GM19452 (cell line): ENCODE data around the gene PLAC1.

Experiments
- ATAC-seq: cut with Tn5 transposase; IDR thresholded peaks from one replicate; pipeline ENCODE4 v1.9.1; 2021; ENCODE audit not compliant: unreplicated experiment

PLAC1 gene

DNA sequence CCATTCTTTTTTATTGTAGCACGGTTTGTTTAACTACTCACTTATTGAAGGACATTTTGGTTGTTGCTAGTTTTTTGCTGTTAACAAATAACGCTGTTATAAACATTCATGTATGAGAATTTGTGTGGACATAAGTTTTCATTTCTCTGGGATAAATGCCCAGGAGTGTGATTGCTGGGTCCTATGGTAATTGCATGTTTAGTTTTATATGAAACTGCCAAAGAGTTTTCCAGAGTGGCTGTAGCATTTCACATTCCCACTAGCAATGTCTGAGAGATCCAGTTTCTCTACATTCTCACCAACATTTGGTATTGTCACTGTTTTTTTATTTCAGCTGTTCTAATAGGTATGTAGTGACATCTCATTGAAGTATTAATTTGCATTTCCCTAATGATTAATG lies 66.8 kb downstream of the PLAC1 start:
- no peak for ATAC-seq

DNA sequence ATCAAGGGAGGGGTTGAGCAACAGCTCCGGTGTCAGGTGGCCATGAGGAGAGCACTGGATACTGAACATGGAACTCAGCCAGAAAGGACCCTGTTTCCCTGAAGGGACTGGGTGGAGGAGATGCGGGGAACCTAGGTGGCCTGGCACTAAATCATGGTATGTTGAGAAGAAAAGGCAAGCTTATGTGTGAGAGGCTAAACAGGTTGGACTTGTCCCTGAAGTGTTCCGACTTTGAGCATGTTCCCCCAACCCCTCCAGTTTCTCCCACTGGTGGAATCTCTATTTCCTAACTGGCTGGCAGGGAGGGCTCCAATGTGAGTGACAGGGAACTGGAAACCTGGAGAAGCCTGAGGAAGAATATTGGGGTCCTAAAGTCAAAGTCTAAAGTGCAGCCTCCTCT lies 69.5 kb downstream of the PLAC1 start:
- ATAC-seq, result no peak

- no peak for ATAC-seq
Observed at GRCh38 chrX:134580907-134581306, 77.4 kb downstream of the PLAC1 start.

DNA sequence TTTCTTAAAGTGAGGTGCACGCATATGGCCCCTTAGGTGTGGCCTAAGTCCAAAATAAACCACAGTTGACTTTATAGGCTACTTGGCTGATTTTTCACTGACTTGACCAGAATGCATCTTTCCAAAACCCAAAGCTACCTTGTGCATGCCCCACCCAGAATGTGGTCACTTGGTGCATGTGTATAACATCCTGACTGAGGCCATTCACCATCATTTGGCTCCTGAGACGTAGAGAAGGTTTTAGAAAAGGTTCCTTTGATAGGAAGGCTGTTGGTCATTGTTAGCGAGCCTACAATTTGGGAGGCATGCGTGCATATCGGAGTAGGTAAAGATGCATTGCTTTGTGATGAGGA lies 84.6 kb downstream of the PLAC1 start:
- ATAC-seq, result no peak

- no peak for ATAC-seq
Observed at GRCh38 chrX:134572816-134573682, 85.2 kb downstream of the PLAC1 start.

GRCh38 chrX:134571796-134572195 lies 86.5 kb downstream of the PLAC1 start:
- ATAC-seq, result no peak

GRCh38 chrX:134570899-134571298 lies 87.4 kb downstream of the PLAC1 start:
- no peak for ATAC-seq

DNA sequence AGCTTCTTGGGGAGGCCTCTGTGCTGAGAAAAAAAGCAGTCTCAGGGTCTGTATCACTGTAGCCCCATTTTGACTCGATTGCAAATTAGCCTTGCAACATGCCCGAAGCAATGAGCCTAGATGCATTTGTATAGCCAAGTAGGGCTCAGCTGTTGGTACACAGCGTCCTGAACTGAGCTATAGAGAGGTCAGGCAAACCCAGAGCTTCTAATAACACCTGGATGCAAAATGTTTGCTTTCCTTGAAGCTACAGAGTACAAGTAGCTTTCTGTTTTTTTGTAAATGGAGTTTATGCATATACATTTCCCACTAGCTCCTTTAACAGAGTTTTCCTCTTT lies 87.8 kb downstream of the PLAC1 start:
- ATAC-seq, result no peak

GRCh38 chrX:134569306-134569705 lies 89.0 kb downstream of the PLAC1 start:
- no peak for ATAC-seq

DNA sequence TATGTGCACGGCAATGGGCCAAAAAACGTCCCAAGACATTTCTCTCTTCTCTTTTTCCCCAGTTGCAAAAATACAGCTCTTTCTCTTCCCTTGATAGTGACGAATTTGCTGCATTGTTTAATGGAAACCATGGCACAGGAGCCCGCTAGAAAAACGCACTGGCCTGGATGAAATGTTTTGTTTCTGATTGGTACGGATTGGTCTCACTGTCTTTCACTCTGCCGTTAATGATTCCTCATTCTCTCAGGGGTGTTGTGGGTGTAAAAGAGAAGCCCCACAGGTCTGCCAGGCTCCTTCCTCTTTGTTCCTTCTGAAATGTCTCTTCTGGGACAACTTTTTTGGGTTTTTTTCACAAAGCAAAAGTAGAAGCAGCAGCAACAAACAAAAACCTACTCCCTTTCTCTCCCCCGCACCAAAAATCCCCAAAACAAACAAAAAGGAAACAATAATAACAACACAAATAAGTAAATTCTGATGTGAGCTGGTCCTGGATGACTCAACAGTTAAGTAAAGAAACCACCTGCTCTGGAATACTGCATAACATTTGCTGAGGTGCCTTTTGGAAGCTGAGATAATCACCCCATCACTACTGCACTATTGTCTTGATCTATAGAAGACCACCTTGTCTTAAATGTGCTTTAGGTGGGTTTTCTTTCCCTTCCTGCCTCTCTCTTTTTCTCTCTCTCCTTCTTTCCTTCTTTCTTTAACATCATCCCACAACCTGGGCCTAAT lies 89.8 kb downstream of the PLAC1 start:
- ATAC-seq, result no peak

GRCh38 chrX:134566506-134566905 lies 91.8 kb downstream of the PLAC1 start:
- no peak for ATAC-seq

GRCh38 chrX:134562002-134562401 lies 96.3 kb downstream of the PLAC1 start:
- ATAC-seq, result no peak

DNA sequence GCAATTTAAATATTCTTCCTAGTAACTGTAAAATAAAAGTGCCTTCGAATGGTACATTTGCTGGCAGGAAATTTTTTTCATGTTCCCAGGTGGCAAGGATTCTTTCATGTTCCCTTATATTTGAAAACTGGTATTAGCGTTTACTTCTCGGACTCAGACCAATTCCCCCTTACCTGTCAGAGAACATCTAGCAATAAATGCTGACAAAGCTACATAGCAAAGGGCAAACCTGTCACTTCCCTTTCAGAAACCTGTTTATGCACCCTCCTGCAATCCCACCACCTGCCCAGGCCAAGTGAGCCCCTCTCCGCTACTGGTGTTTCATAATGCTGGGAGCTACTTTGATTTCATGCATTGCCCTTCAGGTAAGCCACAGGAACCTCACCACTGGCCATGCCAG lies 100.1 kb downstream of the PLAC1 start:
- ATAC-seq, result no peak

DNA sequence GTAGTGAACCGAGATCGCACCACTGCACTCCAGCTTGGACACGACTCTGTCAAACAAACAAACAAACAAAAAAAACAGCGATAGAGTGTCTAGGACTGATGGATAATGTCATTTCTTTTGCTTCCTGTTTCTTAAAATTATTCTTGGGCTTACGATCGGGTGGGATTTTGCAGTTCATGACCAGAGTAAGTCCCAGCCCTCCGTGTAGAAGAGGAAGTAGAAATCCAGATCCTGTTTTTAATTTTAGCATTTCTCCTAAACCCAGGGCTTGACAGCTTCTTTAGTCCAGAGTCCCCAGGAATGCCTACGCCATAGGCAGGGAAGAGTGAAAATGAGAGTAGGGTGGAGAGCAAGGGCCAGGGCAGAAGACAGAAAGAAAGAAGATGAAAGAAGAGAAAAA lies 104.0 kb downstream of the PLAC1 start:
- no peak for ATAC-seq

DNA sequence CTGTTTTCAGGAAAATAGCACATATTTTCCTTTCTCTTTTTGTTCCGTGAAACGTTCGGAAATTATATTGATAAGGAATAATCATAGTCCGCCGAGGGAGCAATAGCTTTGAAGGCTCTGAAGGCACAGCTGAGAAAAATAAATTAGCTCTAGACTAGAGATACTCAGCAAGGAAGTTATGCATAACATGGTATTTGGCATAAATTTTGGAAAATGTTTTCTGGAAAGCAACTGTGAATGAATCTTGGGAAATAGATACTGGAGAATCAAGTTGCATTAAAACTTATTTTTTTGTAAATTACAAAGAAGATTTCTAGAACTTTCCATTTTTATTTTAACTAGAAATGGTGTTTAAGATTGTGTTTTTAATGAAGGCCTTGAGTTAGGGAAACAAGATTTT lies 105.9 kb downstream of the PLAC1 start:
- ATAC-seq, result no peak

DNA sequence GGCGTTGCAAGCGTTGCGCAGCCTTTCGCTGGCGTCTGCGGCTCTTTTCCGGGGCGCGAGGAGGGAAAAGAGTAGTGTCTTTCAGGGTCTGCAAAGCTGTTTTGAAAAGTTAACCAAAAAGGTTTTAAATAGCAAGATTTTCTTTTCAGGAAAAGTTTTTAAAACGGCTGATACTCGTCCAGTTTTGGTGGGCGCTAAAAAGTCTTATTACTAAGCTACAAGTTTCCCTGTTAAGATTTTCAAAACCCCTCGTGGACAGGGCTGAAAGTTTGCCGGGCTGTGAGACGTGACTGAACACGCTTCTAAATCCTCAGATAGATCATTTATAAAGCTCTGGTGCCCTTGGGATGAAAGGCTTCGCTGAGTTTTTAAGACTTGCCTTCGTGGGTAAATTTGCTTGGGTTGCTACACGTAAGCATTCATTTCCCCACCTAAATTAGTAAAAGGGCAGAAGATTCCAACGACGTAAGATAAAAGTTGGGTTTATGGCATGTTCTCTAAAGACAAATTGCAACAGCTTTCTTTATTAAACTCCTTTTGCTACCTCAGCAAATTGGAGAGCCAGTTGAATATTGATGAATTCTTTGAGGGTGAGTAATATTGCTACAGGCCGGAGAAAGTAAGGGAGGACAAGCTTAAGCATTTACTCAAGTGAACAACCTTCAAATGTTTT lies 106.8 kb downstream of the PLAC1 start:
- ATAC-seq, result no peak

DNA sequence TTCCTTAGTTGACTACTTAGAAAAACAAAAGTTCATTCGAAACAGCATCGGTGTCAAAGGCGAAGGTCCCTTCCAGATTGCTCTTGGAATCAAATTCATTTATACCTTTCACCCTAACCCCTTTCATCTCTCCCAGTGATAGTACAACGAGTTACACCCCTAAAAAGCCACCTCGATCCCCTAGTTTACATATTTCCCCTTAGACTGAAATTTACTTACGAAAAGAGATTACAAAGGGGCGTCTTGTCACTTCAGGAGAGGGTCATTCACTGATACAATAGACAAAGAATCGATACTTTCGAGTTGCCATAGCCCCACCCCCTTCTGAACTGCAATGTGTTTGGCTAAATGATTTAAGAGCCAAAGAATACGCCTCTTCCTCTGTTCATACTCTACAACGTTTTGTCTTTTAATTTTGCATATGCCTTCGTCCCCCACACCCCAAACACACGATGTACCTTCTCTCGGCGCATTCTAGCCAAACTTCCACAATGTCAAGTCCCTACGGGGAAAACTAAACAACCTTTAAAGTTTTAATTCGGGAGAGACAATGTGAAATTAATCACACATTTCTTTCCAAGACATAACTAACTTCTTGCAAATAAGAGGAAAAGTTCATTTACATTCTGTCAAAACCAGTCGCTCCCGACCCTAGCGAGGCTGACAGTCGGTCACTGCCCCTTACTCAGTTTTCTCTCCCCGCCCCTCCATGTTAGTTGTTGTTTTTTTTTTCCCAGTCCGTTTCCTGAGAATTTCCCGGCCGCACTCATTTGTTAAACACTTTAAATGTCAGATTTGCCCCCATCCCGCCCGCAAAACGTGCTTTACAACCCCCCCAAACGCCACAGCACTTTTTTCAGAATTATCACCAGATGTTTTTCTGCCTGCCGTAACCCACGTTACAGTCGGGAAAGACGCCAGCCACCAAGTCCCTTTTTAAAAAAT lies 109.7 kb downstream of the PLAC1 start:
- ATAC-seq, result no peak

- ATAC-seq, result no peak
Observed at GRCh38 chrX:134547047-134547679, 111.1 kb downstream of the PLAC1 start.

DNA sequence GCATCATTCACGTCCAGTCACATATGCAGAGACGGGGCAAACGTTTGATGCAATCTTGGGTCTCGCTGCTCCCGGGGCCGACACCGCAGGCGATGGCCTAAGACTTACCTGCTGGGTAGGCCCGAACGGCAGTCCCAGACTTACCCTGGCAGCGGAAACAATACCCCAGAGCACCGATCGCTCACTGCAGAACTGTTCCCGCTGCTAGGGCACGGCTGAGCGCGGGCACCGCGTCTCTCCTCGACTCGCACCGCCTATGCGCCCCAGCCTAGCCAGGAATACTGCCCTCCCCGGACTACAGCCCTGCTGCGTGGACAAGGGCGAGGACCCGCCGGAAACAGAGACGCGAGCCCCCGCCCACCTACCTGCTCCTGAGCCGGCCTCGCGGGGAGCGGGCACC lies 112.1 kb downstream of the PLAC1 start:
- no peak for ATAC-seq

- no peak for ATAC-seq
Observed at GRCh38 chrX:134545510-134545909, 112.8 kb downstream of the PLAC1 start.
